NCI-H2029 treated with DMSO at 0.1 percent for 48 hours (cell line): Measurements from ENCODE around the gene CASZ1.

Experiments used
- DNase-seq: peaks from one replicate; lab custom pipeline; 2025; lab: John Stamatoyannopoulos, UW

The CASZ1 gene

GRCh38 chr1:10796029-10796944 lies at the start of gene CASZ1:
Gene CASZ1 (minus strand): TSS chr1:10796646. CDS start chr1:10693889, 102,757 bp downstream.
- peak; percentile 72 for DNase-seq

- no peak for DNase-seq
These were observed 47.3 kb upstream of the CASZ1 start for GRCh38 chr1:10843697-10844096.

GRCh38 chr1:10841118-10841517 lies 44.7 kb upstream of the CASZ1 start:
- no peak for DNase-seq

GRCh38 chr1:10839188-10839770 lies 42.8 kb upstream of the CASZ1 start:
- no peak for DNase-seq

GRCh38 chr1:10838541-10838940 lies 42.1 kb upstream of the CASZ1 start:
- no peak for DNase-seq

GRCh38 chr1:10836726-10837125 lies 40.3 kb upstream of the CASZ1 start:
- no peak for DNase-seq

- peak; percentile 57 for DNase-seq
These were observed 39.5 kb upstream of the CASZ1 start for GRCh38 chr1:10835822-10836421.

- DNase-seq, result no peak
These were observed 39.0 kb upstream of the CASZ1 start for GRCh38 chr1:10835421-10835820.

- no peak for DNase-seq
These were observed 38.4 kb upstream of the CASZ1 start for GRCh38 chr1:10834770-10835412.

- DNase-seq, result no peak
These were observed 37.4 kb upstream of the CASZ1 start for GRCh38 chr1:10833630-10834557.

GRCh38 chr1:10832703-10833102 lies 36.3 kb upstream of the CASZ1 start:
- DNase-seq, result peak; percentile 13

GRCh38 chr1:10830961-10831668 lies 34.7 kb upstream of the CASZ1 start:
- no peak for DNase-seq

GRCh38 chr1:10829965-10830515 lies 33.6 kb upstream of the CASZ1 start:
- DNase-seq, result no peak

GRCh38 chr1:10829067-10829818 lies 32.8 kb upstream of the CASZ1 start:
- DNase-seq, result no peak

- DNase-seq, result no peak
These were observed 31.2 kb upstream of the CASZ1 start for GRCh38 chr1:10827377-10828333.

GRCh38 chr1:10825592-10825991 lies 29.1 kb upstream of the CASZ1 start:
- DNase-seq, result no peak

GRCh38 chr1:10824821-10825540 lies 28.5 kb upstream of the CASZ1 start:
- no peak for DNase-seq

- no peak for DNase-seq
These were observed 26.6 kb upstream of the CASZ1 start for GRCh38 chr1:10823000-10823401.
